ENCODE data around the gene EVC. TPM values are rescaled to one million over a fixed set of nuclear protein-coding genes. Genes with fewer than 3 reads are reported as not detected.

Gene EVC
- total and polyA plus RNA-seq, 2 donors (not counting 1 experiment from before 2014, with no cell fraction given), result 4.9 to 39.0 TPM

DNA sequence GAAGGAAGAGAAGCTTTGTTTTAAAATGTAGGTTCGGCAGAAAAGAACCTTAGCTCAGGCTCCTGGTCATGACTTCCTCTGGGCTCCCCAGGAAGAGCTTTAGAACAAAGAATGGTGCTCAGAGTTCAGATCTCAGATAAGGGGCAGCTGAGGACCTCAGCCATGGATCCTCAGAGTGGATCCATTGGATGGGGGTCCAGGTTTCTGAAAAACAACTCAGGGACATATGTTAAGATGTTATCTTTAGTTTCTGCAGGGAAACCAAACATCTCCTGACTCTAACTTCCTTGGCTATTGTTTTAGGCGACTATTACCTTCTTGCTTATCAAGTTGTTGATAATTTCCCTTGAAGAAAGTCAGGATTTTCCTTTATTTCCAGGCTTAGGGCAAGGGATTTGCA lies 5.4 kb downstream of the EVC start:
- Histone ChIP-seq H3K79me2 (ENCODE audit: control insufficient read depth, insufficient read depth, low read length) (peaks cover 68% of the 10 kb centered on the region), H3K4me3 (replicated peaks in 1 of 4; ENCODE audit: control extremely low read depth in 1 of 4, insufficient read depth in 1 of 4, low read depth in 3 of 4, low read length in 4 of 4) (no peak overlapping the region), H3K4me2 (ENCODE audit: extremely low read depth, insufficient read depth, low read length) (no peak overlapping the region), H3K36me3 (ENCODE audit: control insufficient read depth, insufficient read depth, low read length) (peaks cover 6% of the 10 kb centered on the region), H4K20me1 (ENCODE audit: control insufficient read depth, extremely low read depth, insufficient read depth, low read length) (no peaks in the 10 kb centered on the region), H2AFZ (ENCODE audit: low read length) (no peak overlapping the region), H3K27ac (ENCODE audit: insufficient read depth, low read length) (no peak overlapping the region), H3K9me3 (ENCODE audit: control insufficient read depth, insufficient read depth, low read depth, low read length) (no peaks in the 10 kb centered on the region), H3K27me3 (ENCODE audit: control insufficient read depth, insufficient read depth, low read length) (no peaks in the 10 kb centered on the region), H3K4me1 (ENCODE audit: control insufficient read depth, extremely low read depth, insufficient read depth, low read length) (peaks cover 11% of the 10 kb centered on the region), H3K9ac (ENCODE audit: insufficient read depth, low read length) (no peak overlapping the region)
- TF ChIP-seq EZH2 (IDR thresholded peaks at IDR 0.05; ENCODE audit: low read length, missing control alignments), result no peak
- TF ChIP-seq, protein P1, sequence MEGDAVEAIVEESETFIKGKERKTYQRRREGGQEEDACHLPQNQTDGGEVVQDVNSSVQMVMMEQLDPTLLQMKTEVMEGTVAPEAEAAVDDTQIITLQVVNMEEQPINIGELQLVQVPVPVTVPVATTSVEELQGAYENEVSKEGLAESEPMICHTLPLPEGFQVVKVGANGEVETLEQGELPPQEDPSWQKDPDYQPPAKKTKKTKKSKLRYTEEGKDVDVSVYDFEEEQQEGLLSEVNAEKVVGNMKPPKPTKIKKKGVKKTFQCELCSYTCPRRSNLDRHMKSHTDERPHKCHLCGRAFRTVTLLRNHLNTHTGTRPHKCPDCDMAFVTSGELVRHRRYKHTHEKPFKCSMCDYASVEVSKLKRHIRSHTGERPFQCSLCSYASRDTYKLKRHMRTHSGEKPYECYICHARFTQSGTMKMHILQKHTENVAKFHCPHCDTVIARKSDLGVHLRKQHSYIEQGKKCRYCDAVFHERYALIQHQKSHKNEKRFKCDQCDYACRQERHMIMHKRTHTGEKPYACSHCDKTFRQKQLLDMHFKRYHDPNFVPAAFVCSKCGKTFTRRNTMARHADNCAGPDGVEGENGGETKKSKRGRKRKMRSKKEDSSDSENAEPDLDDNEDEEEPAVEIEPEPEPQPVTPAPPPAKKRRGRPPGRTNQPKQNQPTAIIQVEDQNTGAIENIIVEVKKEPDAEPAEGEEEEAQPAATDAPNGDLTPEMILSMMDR (conservative IDR thresholded peaks at IDR 0.05 in 1 of 2, IDR thresholded peaks at IDR 0.05 in 1 of 2; ENCODE audit: low read depth in 1 of 2, low read length in 2 of 2), result no peak
- no peak for DNase-seq (ENCODE audit: low read depth in 2 of 2)

- Histone ChIP-seq H3K79me2 (ENCODE audit: control insufficient read depth, insufficient read depth, low read length) (peaks cover 57% of the 10 kb centered on the region), H2AFZ (ENCODE audit: low read length) (no peak overlapping the region), H3K36me3 (ENCODE audit: control insufficient read depth, insufficient read depth, low read length) (peaks cover 6% of the 10 kb centered on the region), H3K27me3 (ENCODE audit: control insufficient read depth, insufficient read depth, low read length) (no peaks in the 10 kb centered on the region), H3K9me3 (ENCODE audit: control insufficient read depth, insufficient read depth, low read depth, low read length) (no peaks in the 10 kb centered on the region), H3K4me1 (ENCODE audit: control insufficient read depth, extremely low read depth, insufficient read depth, low read length) (peaks cover 17% of the 10 kb centered on the region), H4K20me1 (ENCODE audit: control insufficient read depth, extremely low read depth, insufficient read depth, low read length) (no peaks in the 10 kb centered on the region), H3K9ac (ENCODE audit: insufficient read depth, low read length) (no peak overlapping the region), H3K4me3 (replicated peaks in 1 of 4; ENCODE audit: control extremely low read depth in 1 of 4, insufficient read depth in 1 of 4, low read depth in 3 of 4, low read length in 4 of 4) (no peak overlapping the region), H3K4me2 (ENCODE audit: extremely low read depth, insufficient read depth, low read length) (no peak overlapping the region), H3K27ac (ENCODE audit: insufficient read depth, low read length) (no peak overlapping the region)
- TF ChIP-seq EZH2 (IDR thresholded peaks at IDR 0.05; ENCODE audit: low read length, missing control alignments), result no peak
- TF ChIP-seq, protein P1 (conservative IDR thresholded peaks at IDR 0.05 in 1 of 2, IDR thresholded peaks at IDR 0.05 in 1 of 2; ENCODE audit: low read depth in 1 of 2, low read length in 2 of 2), result no peak
- DNase-seq (ENCODE audit: low read depth in 2 of 2), result no peak
These were observed 6.6 kb downstream of the EVC start for GRCh38 chr4:5717449-5718158.

DNA sequence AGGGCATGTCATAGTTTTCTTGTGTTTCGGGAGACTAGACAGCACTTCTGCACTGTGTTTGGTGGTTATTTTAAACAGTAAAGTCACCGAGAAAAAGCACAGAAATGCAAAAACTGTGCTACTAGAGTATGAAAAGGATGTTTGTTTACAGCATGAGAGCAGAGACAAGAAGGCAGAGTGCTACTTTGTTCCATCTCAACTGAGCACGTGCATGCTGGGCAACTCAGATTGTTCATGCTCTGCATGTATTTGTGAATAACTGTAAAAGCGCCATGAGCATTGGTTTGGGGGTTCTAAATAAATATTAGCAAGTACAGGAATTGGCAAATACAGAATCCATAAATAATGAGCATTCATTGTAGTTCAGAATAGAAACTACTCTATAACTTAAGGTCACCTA lies 7.4 kb downstream of the EVC start:
- Histone ChIP-seq H3K36me3 (ENCODE audit: control insufficient read depth, insufficient read depth, low read length) (peaks cover 6% of the 10 kb centered on the region), H3K79me2 (ENCODE audit: control insufficient read depth, insufficient read depth, low read length) (peaks cover 53% of the 10 kb centered on the region), H3K4me3 (replicated peaks in 1 of 4; ENCODE audit: control extremely low read depth in 1 of 4, insufficient read depth in 1 of 4, low read depth in 3 of 4, low read length in 4 of 4) (no peak overlapping the region), H4K20me1 (ENCODE audit: control insufficient read depth, extremely low read depth, insufficient read depth, low read length) (no peaks in the 10 kb centered on the region), H2AFZ (ENCODE audit: low read length) (no peak overlapping the region), H3K4me1 (ENCODE audit: control insufficient read depth, extremely low read depth, insufficient read depth, low read length) (peaks cover 14% of the 10 kb centered on the region), H3K4me2 (ENCODE audit: extremely low read depth, insufficient read depth, low read length) (no peak overlapping the region), H3K9me3 (ENCODE audit: control insufficient read depth, insufficient read depth, low read depth, low read length) (no peaks in the 10 kb centered on the region), H3K27ac (ENCODE audit: insufficient read depth, low read length) (no peak overlapping the region), H3K9ac (ENCODE audit: insufficient read depth, low read length) (no peak overlapping the region), H3K27me3 (ENCODE audit: control insufficient read depth, insufficient read depth, low read length) (no peaks in the 10 kb centered on the region)
- DNase-seq (ENCODE audit: low read depth in 2 of 2), result no peak
- TF ChIP-seq EZH2 (IDR thresholded peaks at IDR 0.05; ENCODE audit: low read length, missing control alignments), result no peak
- TF ChIP-seq, protein P1 (conservative IDR thresholded peaks at IDR 0.05 in 1 of 2, IDR thresholded peaks at IDR 0.05 in 1 of 2; ENCODE audit: low read depth in 1 of 2, low read length in 2 of 2), result no peak

Measured in fibroblast of lung (primary cell).